Nephron (organoid): ENCODE data around the gene ARHGEF4.

Experiments
- H3K27ac Mint-ChIP-seq, 3 experiments: 2 replicates each; pipeline ENCODE4 v1.8.0; 2020; ENCODE audit warnings: mixed read lengths in 3 of 3, mild to moderate bottlenecking in 2 of 3, moderate library complexity in 1 of 3
- H3K27me3 Mint-ChIP-seq: 2 replicates; pipeline ENCODE4 v1.8.0; 2021; ENCODE audit warnings: low read depth, mild to moderate bottlenecking, moderate library complexity, mixed read lengths
- H3K36me3 Mint-ChIP-seq: 2 replicates; pipeline ENCODE4 v1.8.0; 2020; ENCODE audit warnings: low read depth, mixed read lengths
- H3K4me1 Mint-ChIP-seq: 2 replicates; pipeline ENCODE4 v1.8.0; 2020; ENCODE audit warnings: mixed read lengths
- H3K4me3 Mint-ChIP-seq, 3 experiments: 2 replicates each; pipeline ENCODE4 v1.8.0; 2020; ENCODE audit warnings: mild to moderate bottlenecking in 3 of 3, mixed read lengths in 3 of 3, moderate library complexity in 2 of 3
- H3K9me3 Mint-ChIP-seq: 2 replicates; pipeline ENCODE4 v1.8.0; 2020; ENCODE audit warnings: mixed read lengths
- TF ChIP-seq, protein P1 (sequence below), 3 experiments: fragments of 200-600 bp; sonication (generic); IDR thresholded peaks; one replicate each; pipeline ENCODE4 v1.5.0; 2021; ENCODE audit warnings: antibody characterized with exemption in 3 of 3; ENCODE audit not compliant: unreplicated experiment in 3 of 3

ARHGEF4 gene

DNA sequence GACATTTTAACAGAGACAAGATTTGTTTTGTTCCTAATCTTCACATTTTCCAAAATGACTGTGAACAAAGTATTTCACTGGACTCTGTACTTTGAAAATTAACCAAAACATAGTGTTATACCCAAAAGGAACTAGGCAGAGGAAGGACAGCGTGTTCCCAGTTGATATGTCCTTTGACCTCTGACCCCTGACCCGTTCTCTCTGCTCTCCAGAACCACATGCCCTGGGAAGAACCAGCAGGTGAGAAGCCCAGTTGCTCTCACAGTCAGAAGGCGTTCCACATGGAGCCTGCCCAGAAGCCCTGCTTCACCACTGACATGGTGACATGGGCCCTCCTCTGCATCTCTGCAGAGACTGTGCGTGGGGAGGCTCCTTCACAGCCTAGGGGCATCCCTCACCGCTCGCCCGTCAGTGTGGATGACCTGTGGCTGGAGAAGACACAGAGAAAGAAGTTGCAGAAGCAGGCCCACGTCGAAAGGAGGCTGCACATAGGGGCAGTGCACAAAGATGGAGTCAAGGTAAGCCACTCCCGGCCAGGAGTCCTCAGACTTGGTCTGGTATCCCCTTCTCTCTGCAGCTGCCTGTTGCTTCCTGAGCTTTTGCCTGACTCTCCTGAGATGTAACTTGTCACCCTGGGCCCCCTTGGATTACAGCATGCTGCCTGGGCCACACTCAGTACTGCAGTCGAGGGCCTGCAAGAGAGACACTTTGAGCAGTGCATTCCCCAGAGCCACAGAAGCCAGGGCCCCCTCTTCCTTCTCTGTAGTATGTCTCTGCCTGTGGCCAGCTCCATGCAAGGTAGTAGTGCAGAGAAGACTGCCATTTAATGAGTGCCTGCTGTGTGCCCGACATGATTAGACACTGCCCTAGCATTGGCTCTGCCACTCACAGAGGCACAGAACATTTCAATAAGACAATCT, 94.3 kb downstream of the ARHGEF4 start:
- peaks cover 28% of the 10 kb centered on the region for H3K27me3 Mint-ChIP-seq
- no peak overlapping the region for H3K27ac Mint-ChIP-seq
- H3K9me3 Mint-ChIP-seq, result peaks cover 21% of the 10 kb centered on the region
- H3K4me1 Mint-ChIP-seq, result no peaks in the 10 kb centered on the region
- TF ChIP-seq, protein P1, sequence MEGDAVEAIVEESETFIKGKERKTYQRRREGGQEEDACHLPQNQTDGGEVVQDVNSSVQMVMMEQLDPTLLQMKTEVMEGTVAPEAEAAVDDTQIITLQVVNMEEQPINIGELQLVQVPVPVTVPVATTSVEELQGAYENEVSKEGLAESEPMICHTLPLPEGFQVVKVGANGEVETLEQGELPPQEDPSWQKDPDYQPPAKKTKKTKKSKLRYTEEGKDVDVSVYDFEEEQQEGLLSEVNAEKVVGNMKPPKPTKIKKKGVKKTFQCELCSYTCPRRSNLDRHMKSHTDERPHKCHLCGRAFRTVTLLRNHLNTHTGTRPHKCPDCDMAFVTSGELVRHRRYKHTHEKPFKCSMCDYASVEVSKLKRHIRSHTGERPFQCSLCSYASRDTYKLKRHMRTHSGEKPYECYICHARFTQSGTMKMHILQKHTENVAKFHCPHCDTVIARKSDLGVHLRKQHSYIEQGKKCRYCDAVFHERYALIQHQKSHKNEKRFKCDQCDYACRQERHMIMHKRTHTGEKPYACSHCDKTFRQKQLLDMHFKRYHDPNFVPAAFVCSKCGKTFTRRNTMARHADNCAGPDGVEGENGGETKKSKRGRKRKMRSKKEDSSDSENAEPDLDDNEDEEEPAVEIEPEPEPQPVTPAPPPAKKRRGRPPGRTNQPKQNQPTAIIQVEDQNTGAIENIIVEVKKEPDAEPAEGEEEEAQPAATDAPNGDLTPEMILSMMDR (IDR thresholded peaks at IDR 0.05; ENCODE audit: unreplicated experiment in 3 of 3), result no peak
- no peak overlapping the region for H3K4me3 Mint-ChIP-seq
- H3K36me3 Mint-ChIP-seq, result no peaks in the 10 kb centered on the region

DNA sequence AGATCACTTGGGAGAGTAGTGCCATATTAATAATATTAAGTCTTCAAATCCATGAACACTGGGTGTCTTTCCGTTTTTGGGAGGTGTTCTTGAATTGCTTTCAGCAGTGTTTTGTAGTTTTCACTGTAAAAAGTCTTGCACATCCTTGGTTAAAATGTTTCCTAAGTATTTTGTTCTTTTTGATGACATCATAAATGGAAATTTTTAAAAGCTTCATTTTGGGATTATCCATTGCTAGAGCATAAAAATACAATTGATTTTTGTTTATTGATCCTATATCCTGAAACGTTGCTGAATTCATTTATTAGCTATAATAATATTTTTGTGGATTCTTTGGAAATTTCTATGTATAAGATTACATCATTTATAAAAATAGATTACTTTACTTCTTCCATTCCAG, 96.8 kb downstream of the ARHGEF4 start:
- Mint-ChIP-seq H3K27me3 (peaks cover 19% of the 10 kb centered on the region), H3K9me3 (peaks cover 23% of the 10 kb centered on the region), H3K4me1 (no peaks in the 10 kb centered on the region), H3K4me3 (no peak overlapping the region), H3K27ac (no peak overlapping the region), H3K36me3 (no peaks in the 10 kb centered on the region)
- TF ChIP-seq, protein P1 (IDR thresholded peaks at IDR 0.05; ENCODE audit: unreplicated experiment in 3 of 3), result no peak

DNA sequence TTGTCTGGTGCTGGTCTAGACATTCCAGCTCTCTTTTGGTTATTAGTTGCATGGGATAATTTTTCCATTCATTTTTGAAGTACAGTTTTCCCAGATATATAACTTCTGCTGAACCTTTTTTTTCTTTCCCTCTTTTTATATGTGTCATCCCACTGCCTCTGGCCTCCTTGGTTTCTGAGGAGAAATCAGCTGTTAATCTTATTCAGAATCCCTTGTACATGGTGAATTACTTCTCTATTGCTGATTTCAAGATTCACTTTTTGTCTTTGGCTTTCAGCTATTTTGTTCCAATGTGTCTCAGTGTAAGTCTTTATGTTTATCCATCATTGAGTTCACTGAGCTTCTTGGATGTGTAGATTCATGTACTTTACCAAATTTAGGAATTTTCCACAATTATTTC, 99.7 kb downstream of the ARHGEF4 start:
- peaks cover 24% of the 10 kb centered on the region for H3K9me3 Mint-ChIP-seq
- H3K27ac Mint-ChIP-seq, result no peak overlapping the region
- no peaks in the 10 kb centered on the region for H3K4me1 Mint-ChIP-seq
- H3K27me3 Mint-ChIP-seq, result peaks cover 12% of the 10 kb centered on the region
- TF ChIP-seq, protein P1 (IDR thresholded peaks at IDR 0.05; ENCODE audit: unreplicated experiment in 3 of 3), result no peak
- H3K4me3 Mint-ChIP-seq, result no peak overlapping the region
- H3K36me3 Mint-ChIP-seq, result no peaks in the 10 kb centered on the region

DNA sequence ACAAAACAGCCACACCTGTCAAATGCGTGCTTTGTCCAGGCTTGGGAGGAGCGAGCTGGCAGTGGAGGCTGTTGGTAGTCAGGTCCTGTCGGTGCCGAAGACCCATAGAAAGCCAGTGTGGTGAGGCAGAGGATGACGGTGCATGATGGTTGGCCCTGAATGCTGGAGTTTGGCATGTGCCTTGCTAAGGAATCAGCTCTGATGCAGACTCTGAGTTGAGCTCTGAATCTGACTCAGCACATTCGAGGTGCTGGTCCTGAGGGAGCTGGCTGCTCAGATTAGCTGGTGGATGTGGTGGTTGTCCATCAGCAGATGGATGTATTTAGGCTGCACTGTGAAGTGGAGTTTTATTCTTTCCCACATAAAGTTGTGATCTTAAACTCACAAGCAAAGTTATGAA, 111.3 kb downstream of the ARHGEF4 start:
- H3K27me3 Mint-ChIP-seq, result peaks cover 3% of the 10 kb centered on the region
- no peak overlapping the region for H3K4me3 Mint-ChIP-seq
- TF ChIP-seq, protein P1 (IDR thresholded peaks at IDR 0.05; ENCODE audit: unreplicated experiment in 3 of 3), result no peak
- no peaks in the 10 kb centered on the region for H3K36me3 Mint-ChIP-seq
- no peak overlapping the region for H3K27ac Mint-ChIP-seq
- H3K9me3 Mint-ChIP-seq, result peaks cover 37% of the 10 kb centered on the region
- no peaks in the 10 kb centered on the region for H3K4me1 Mint-ChIP-seq

DNA sequence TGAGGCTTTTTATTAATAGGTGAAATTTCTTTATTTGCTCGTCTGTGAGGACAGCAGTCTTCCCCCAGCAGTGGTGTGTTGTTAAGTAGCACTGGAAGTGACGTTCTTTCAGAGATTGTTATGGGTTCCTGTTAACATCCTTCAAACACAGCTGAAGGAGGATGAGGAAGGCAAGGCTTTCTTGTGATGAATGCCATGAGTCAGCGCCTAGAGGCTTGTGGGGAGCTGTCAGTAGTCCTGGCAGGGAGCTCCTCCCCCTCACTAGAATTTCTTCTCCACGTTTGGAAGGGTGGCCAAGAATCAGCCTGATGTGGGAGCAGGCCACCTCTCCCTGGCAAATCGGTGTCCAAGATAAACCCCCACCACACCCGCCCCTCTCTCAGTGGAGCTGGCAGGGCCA, 113.2 kb downstream of the ARHGEF4 start:
- peaks cover 31% of the 10 kb centered on the region for H3K9me3 Mint-ChIP-seq
- TF ChIP-seq, protein P1 (IDR thresholded peaks at IDR 0.05; ENCODE audit: unreplicated experiment in 3 of 3), result no peak
- H3K27ac Mint-ChIP-seq, result no peak overlapping the region
- H3K4me1 Mint-ChIP-seq, result no peaks in the 10 kb centered on the region
- H3K27me3 Mint-ChIP-seq, result peaks cover 3% of the 10 kb centered on the region
- H3K4me3 Mint-ChIP-seq, result no peak overlapping the region
- H3K36me3 Mint-ChIP-seq, result no peaks in the 10 kb centered on the region

DNA sequence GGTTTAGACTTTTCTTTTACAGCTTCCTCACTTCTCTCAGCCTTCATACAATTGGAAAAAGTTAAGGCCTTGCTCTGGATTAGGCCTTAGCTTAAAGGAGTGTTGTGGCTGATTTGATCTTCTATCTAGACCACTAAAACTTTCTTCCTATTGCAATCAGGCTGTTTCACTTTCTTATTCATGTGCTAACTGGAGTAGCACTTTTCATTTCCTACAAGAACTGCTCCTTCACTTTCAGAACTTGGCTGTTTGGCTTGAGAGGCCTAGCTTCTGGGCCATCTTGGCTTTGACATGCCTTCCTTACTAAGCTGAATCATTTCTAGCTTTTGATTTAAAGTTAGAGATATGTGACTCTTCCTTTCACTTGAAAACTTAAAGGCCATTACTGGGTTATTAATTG, 114.3 kb downstream of the ARHGEF4 start:
- H3K27ac Mint-ChIP-seq, result no peak overlapping the region
- no peaks in the 10 kb centered on the region for H3K36me3 Mint-ChIP-seq
- no peak overlapping the region for H3K4me3 Mint-ChIP-seq
- peaks cover 3% of the 10 kb centered on the region for H3K27me3 Mint-ChIP-seq
- H3K9me3 Mint-ChIP-seq, result peaks cover 31% of the 10 kb centered on the region
- TF ChIP-seq, protein P1 (IDR thresholded peaks at IDR 0.05; ENCODE audit: unreplicated experiment in 3 of 3), result no peak
- H3K4me1 Mint-ChIP-seq, result no peaks in the 10 kb centered on the region
